NB4 (cell line): ENCODE results near the gene FASN.

Experiments
- DNase-seq: peaks from one replicate; pipeline ENCODE4 v3.0.0; 2010; ENCODE audit warnings: low read depth
- H3K4me3 ChIP-seq: one replicate; pipeline ENCODE4 v1.5.1; 2011; ENCODE audit warnings: mild to moderate bottlenecking, low read depth, low read length, moderate library complexity
- MYC ChIP-seq: IDR thresholded peaks from 2 replicates; pipeline ENCODE4 v1.6.1; 2011; ENCODE audit warnings: low read depth, low read length
- POLR2A ChIP-seq: IDR thresholded peaks from 2 replicates; pipeline ENCODE4 v1.6.1; 2011; ENCODE audit warnings: mild to moderate bottlenecking; ENCODE audit not compliant: insufficient read length; ENCODE audit errors: extremely low read depth
- TF ChIP-seq, protein P1 (sequence below): IDR thresholded peaks from one replicate; pipeline ENCODE4 v1.5.1; 2012; ENCODE audit warnings: low read depth, low read length
- TF ChIP-seq, protein P2 (sequence below): IDR thresholded peaks from 2 replicates; pipeline ENCODE4 v1.6.1; 2011; ENCODE audit warnings: low read depth, low read length

The FASN gene

GRCh38 chr17:82061047-82061925 lies 36.8 kb downstream of the FASN start:
- H3K4me3 ChIP-seq = no peak overlapping the region
- DNase-seq = no peak
- no peak for TF ChIP-seq MYC
- no peak for TF ChIP-seq POLR2A
- TF ChIP-seq, protein P1, sequence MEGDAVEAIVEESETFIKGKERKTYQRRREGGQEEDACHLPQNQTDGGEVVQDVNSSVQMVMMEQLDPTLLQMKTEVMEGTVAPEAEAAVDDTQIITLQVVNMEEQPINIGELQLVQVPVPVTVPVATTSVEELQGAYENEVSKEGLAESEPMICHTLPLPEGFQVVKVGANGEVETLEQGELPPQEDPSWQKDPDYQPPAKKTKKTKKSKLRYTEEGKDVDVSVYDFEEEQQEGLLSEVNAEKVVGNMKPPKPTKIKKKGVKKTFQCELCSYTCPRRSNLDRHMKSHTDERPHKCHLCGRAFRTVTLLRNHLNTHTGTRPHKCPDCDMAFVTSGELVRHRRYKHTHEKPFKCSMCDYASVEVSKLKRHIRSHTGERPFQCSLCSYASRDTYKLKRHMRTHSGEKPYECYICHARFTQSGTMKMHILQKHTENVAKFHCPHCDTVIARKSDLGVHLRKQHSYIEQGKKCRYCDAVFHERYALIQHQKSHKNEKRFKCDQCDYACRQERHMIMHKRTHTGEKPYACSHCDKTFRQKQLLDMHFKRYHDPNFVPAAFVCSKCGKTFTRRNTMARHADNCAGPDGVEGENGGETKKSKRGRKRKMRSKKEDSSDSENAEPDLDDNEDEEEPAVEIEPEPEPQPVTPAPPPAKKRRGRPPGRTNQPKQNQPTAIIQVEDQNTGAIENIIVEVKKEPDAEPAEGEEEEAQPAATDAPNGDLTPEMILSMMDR = no peak
- TF ChIP-seq, protein P2, sequence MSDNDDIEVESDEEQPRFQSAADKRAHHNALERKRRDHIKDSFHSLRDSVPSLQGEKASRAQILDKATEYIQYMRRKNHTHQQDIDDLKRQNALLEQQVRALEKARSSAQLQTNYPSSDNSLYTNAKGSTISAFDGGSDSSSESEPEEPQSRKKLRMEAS = no peak

- H3K4me3 ChIP-seq = no peak overlapping the region
- TF ChIP-seq, protein P2 = no peak
- no peak for TF ChIP-seq MYC
- TF ChIP-seq, protein P1 = no peak
- no peak for TF ChIP-seq POLR2A
- DNase-seq = no peak
Observed at GRCh38 chr17:82060614-82061013, 37.4 kb downstream of the FASN start.

DNA sequence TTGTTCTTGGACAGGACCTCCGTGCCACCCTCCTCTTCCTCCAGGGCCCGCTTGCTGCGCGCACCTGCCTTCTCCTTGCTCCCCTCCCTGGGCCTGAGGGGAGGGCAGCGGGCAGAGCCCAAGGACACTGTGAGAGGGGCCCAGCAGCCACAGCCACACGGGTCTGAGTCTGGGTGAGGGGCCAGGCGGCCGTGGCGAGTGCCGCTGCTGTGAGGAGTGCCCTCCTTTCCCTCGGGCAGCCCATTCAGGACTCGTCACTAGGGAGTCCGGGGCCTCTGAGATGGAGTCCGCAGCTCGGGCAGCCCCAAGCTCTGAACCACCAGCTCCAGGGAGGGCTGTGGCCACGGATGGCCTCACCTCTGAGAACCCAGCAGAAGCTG lies 38.0 kb downstream of the FASN start:
- TF ChIP-seq POLR2A = no peak
- TF ChIP-seq, protein P2 = no peak
- no peak for TF ChIP-seq MYC
- TF ChIP-seq, protein P1 = no peak
- H3K4me3 ChIP-seq = no peak overlapping the region
- DNase-seq = no peak

GRCh38 chr17:82059272-82060000 lies 38.6 kb downstream of the FASN start:
- TF ChIP-seq MYC (no peak), POLR2A (no peak)
- TF ChIP-seq, protein P1 = no peak
- TF ChIP-seq, protein P2 = no peak
- H3K4me3 ChIP-seq = no peak overlapping the region
- no peak for DNase-seq

GRCh38 chr17:82058855-82059249 lies 39.2 kb downstream of the FASN start:
- no peak for DNase-seq
- TF ChIP-seq MYC (no peak), POLR2A (no peak)
- TF ChIP-seq, protein P2 = no peak
- TF ChIP-seq, protein P1 = no peak
- H3K4me3 ChIP-seq = no peak overlapping the region
